GM21825 (cell line): Measurements from ENCODE around the gene OR10J5.

Experiments
- ATAC-seq: cut with Tn5 transposase; IDR thresholded peaks from one replicate; pipeline ENCODE4 v1.9.1; 2021; ENCODE audit warnings: mild to moderate bottlenecking, moderate library complexity; ENCODE audit not compliant: unreplicated experiment

The OR10J5 gene

DNA sequence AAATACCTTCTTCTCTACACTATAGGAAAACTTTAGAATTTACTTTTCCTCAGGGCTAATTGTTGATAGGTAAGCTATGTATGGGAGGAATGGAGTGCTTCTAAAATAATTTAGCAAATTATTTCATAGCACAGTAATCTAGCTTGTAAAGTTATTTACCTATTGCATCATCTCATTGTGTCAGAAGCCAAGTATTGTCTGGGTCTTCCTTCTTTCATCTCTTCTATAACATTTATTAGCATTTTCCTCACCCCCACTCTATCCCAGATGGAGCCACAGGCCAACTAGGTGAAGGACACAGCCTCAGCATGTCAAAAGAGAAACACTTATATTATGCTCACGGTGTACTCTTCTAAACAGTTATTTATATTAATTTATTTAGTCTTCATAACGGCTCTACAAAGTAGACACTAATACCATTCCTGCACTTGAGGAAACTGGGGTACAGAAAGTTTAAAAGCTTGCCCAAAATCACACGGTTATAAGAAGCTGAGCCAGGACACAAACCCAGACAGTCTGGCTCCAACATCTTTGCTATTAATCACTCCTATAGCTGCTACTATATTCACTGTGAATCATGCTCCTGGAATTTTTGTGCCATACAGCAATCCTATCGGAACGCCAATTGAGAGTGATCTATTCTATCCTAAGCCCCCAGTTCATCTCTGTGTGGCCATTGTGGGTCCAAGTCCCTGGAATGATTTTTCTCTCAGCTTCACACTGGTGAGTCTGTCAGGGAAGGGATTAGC is 43.1 kb downstream of the OR10J5 start:
- ATAC-seq, result no peak
